Astrocyte (in vitro differentiated cells and primary cell): ENCODE measurements around the gene JAKMIP3. TPM values are rescaled to one million over a fixed set of nuclear protein-coding genes. Genes with fewer than 3 reads are reported as not detected.

Experiments
- DNase-seq: peaks from one replicate; pipeline ENCODE4 v3.0.0-alpha.2; 2010; ENCODE audit warnings: low read depth
- FAIRE-seq: peaks from 2 replicates; lab custom pipeline; 2011; peaks lifted over from hg19 to GRCh38; lab: Jason Lieb, UNC
- H2AFZ ChIP-seq: 2 replicates; pipeline ENCODE4 v1.6.0; 2012; ENCODE audit warnings: low read depth, low read length, inconsistent platforms
- H3K27ac ChIP-seq: 2 replicates; pipeline ENCODE4 v1.5.1; 2011; ENCODE audit warnings: low read depth, low read length, inconsistent platforms
- H3K27me3 ChIP-seq: 2 replicates; pipeline ENCODE4 v1.6.0; 2011; ENCODE audit warnings: low read length, inconsistent platforms; ENCODE audit not compliant: insufficient read depth
- H3K36me3 ChIP-seq: 2 replicates; pipeline ENCODE4 v1.5.1; 2011; ENCODE audit warnings: low read length, inconsistent platforms; ENCODE audit not compliant: insufficient read depth
- H3K4me1 ChIP-seq: 2 replicates; pipeline ENCODE4 v1.5.1; 2011; ENCODE audit warnings: low read length, inconsistent platforms; ENCODE audit not compliant: insufficient read depth
- H3K4me2 ChIP-seq: 2 replicates; pipeline ENCODE4 v1.6.0; 2012; ENCODE audit warnings: low read length, inconsistent platforms
- H3K4me3 ChIP-seq: 2 replicates; pipeline ENCODE4 v1.5.1; 2011; ENCODE audit warnings: low read depth, mild to moderate bottlenecking, low read length, inconsistent platforms; ENCODE audit not compliant: insufficient read depth
- H3K79me2 ChIP-seq: 2 replicates; pipeline ENCODE4 v1.6.0; 2012; ENCODE audit warnings: mild to moderate bottlenecking, low read length, inconsistent platforms; ENCODE audit not compliant: insufficient read depth
- H3K9ac ChIP-seq: 2 replicates; pipeline ENCODE4 v1.6.0; 2012; ENCODE audit warnings: mild to moderate bottlenecking, low read length, inconsistent platforms
- H3K9me3 ChIP-seq: 2 replicates; pipeline ENCODE4 v1.5.1; 2012; ENCODE audit warnings: low read depth, mild to moderate bottlenecking, low read length, inconsistent platforms; ENCODE audit not compliant: insufficient read depth
- H4K20me1 ChIP-seq: 2 replicates; pipeline ENCODE4 v1.6.0; 2012; ENCODE audit warnings: low read length, inconsistent platforms; ENCODE audit not compliant: insufficient read depth
- H3K27ac Mint-ChIP-seq: one replicate; pipeline ENCODE4 v1.8.0; 2021; ENCODE audit warnings: mild to moderate bottlenecking, mixed read lengths; ENCODE audit not compliant: unreplicated experiment
- H3K27me3 Mint-ChIP-seq: one replicate; pipeline ENCODE4 v1.8.0; 2021; ENCODE audit warnings: low read depth, mixed read lengths; ENCODE audit not compliant: unreplicated experiment
- H3K36me3 Mint-ChIP-seq: one replicate; pipeline ENCODE4 v1.8.0; 2021; ENCODE audit warnings: low read depth, mixed read lengths; ENCODE audit not compliant: unreplicated experiment
- H3K4me1 Mint-ChIP-seq: one replicate; pipeline ENCODE4 v1.8.0; 2021; ENCODE audit warnings: low read depth, mixed read lengths; ENCODE audit not compliant: unreplicated experiment
- H3K4me3 Mint-ChIP-seq: one replicate; pipeline ENCODE4 v1.8.0; 2021; ENCODE audit warnings: mild to moderate bottlenecking, moderate library complexity, mixed read lengths; ENCODE audit not compliant: unreplicated experiment
- H3K9me3 Mint-ChIP-seq: one replicate; pipeline ENCODE4 v1.8.0; 2021; ENCODE audit warnings: mild to moderate bottlenecking, mixed read lengths; ENCODE audit not compliant: unreplicated experiment
- CTCF ChIP-seq: IDR thresholded peaks from 2 replicates; pipeline ENCODE4 v1.5.1; 2011; ENCODE audit warnings: low read depth, mild to moderate bottlenecking, inconsistent platforms, low read length, moderate library complexity; ENCODE audit not compliant: insufficient read depth
- EZH2 ChIP-seq: IDR thresholded peaks from 2 replicates; pipeline ENCODE4 v1.6.1; 2012; ENCODE audit warnings: mild to moderate bottlenecking, low read length, inconsistent platforms; ENCODE audit not compliant: insufficient read depth
- total RNA-seq: library from RNA; stranded (reverse); gene quantifications from 2 replicates; pipeline ENCODE4 v1.2.1, GENCODE V29; 2021

Gene JAKMIP3
- total RNA-seq, 1 donor from 2014 or later: 0.54 TPM

GRCh38 chr10:132052124-132052523 is 13.6 kb upstream of the JAKMIP3 start:
- no peak for DNase-seq
- Histone ChIP-seq H3K36me3 (no peaks in the 10 kb centered on the region), H3K4me3 (no peak overlapping the region), H4K20me1 (no peaks in the 10 kb centered on the region), H3K27me3 (no peaks in the 10 kb centered on the region), H3K27ac (no peak overlapping the region), H3K4me1 (no peaks in the 10 kb centered on the region), H3K9ac (no peak overlapping the region), H3K4me2 (no peak overlapping the region), H3K9me3 (peaks cover 12% of the 10 kb centered on the region), H2AFZ (no peak overlapping the region), H3K79me2 (no peaks in the 10 kb centered on the region)
- FAIRE-seq: no peak
- no peak for TF ChIP-seq CTCF
- TF ChIP-seq EZH2: no peak
- peaks cover 25% of the 10 kb centered on the region for H3K9me3 Mint-ChIP-seq
- no peaks in the 10 kb centered on the region for H3K4me1 Mint-ChIP-seq
- peaks cover 2% of the 10 kb centered on the region for H3K36me3 Mint-ChIP-seq
- H3K27me3 Mint-ChIP-seq: peaks cover 36% of the 10 kb centered on the region
- no peak overlapping the region for H3K4me3 Mint-ChIP-seq
- no peak overlapping the region for H3K27ac Mint-ChIP-seq

- Mint-ChIP-seq H3K4me3 (no peak overlapping the region), H3K27me3 (peaks cover 26% of the 10 kb centered on the region), H3K9me3 (peaks cover 24% of the 10 kb centered on the region), H3K36me3 (peaks cover 2% of the 10 kb centered on the region), H3K27ac (no peak overlapping the region), H3K4me1 (no peaks in the 10 kb centered on the region)
- no peak overlapping the region for H2AFZ ChIP-seq
- DNase-seq: no peak
- H3K79me2 ChIP-seq: no peaks in the 10 kb centered on the region
- no peaks in the 10 kb centered on the region for H3K36me3 ChIP-seq
- H3K4me2 ChIP-seq: no peak overlapping the region
- H3K4me3 ChIP-seq: no peak overlapping the region
- peaks cover 12% of the 10 kb centered on the region for H3K9me3 ChIP-seq
- H3K9ac ChIP-seq: no peak overlapping the region
- no peak for TF ChIP-seq CTCF
- no peak for TF ChIP-seq EZH2
- no peaks in the 10 kb centered on the region for H4K20me1 ChIP-seq
- H3K4me1 ChIP-seq: no peaks in the 10 kb centered on the region
- FAIRE-seq: no peak
- no peak overlapping the region for H3K27ac ChIP-seq
- no peaks in the 10 kb centered on the region for H3K27me3 ChIP-seq
Observed at GRCh38 chr10:132054564-132054963, 11.2 kb upstream of the JAKMIP3 start.

- Histone ChIP-seq H4K20me1 (no peaks in the 10 kb centered on the region), H3K4me1 (no peaks in the 10 kb centered on the region), H3K9me3 (peaks cover 12% of the 10 kb centered on the region), H3K27me3 (no peaks in the 10 kb centered on the region), H3K4me2 (no peak overlapping the region), H3K27ac (no peak overlapping the region), H3K36me3 (no peaks in the 10 kb centered on the region), H3K79me2 (no peaks in the 10 kb centered on the region), H3K4me3 (no peak overlapping the region), H2AFZ (no peak overlapping the region), H3K9ac (no peak overlapping the region)
- peaks cover 27% of the 10 kb centered on the region for H3K27me3 Mint-ChIP-seq
- H3K4me1 Mint-ChIP-seq: no peaks in the 10 kb centered on the region
- DNase-seq: no peak
- no peak overlapping the region for H3K27ac Mint-ChIP-seq
- H3K36me3 Mint-ChIP-seq: peaks cover 2% of the 10 kb centered on the region
- no peak overlapping the region for H3K4me3 Mint-ChIP-seq
- no peak for FAIRE-seq
- H3K9me3 Mint-ChIP-seq: peaks cover 20% of the 10 kb centered on the region
- TF ChIP-seq CTCF (no peak), EZH2 (no peak)
Observed at GRCh38 chr10:132055616-132056015, 10.1 kb upstream of the JAKMIP3 start.
